GM10248 (cell line): ENCODE results near the gene SIK3.

ENCODE experiments used
- CTCF ChIA-PET: fragments of 300-600 bp; sonication (Branson Sonifier 250); formaldehyde crosslinking; extraction: SDS; loops from one replicate; lab custom pipeline; 2021; ENCODE audit warnings: antibody characterized with exemption; lab: Yijun Ruan, JAX
- POLR2A ChIA-PET: fragments of 350-650 bp; sonication (Branson Sonifier 250); formaldehyde crosslinking; extraction: SDS; loops from one replicate; lab custom pipeline; 2020; ENCODE audit warnings: antibody characterized with exemption; lab: Yijun Ruan, JAX
- DNase-seq: peaks from one replicate; pipeline ENCODE4 v3.0.0; 2012; ENCODE audit errors: extremely low spot score
- CTCF ChIP-seq: IDR thresholded peaks from 2 replicates; pipeline ENCODE4 v1.5.1; 2012; ENCODE audit warnings: mild to moderate bottlenecking, low read depth; ENCODE audit errors: extremely low read depth, missing control alignments, control extremely low read depth

Gene SIK3

GRCh38 chr11:116851626-116852025 lies 246.6 kb downstream of the SIK3 start:
- no peak for DNase-seq
- no peak for TF ChIP-seq CTCF
- POLR2A ChIA-PET: no interaction called here
- CTCF ChIA-PET: interaction anchor here (1.0 to 6.9 kb wide), 7 partner anchors 13 to 330 kb away, joined by 3 to 49 read pairs (median 9); partner anchors contain the start of genes APOA1 and APOA5

GRCh38 chr11:116849486-116849885 lies 248.7 kb downstream of the SIK3 start:
- POLR2A ChIA-PET: no interaction called here
- CTCF ChIA-PET: interaction anchor here (2.0 to 2.4 kb wide), 2 partner anchors 10 to 14 kb away, joined by 4 to 15 read pairs; no protein-coding TSS in a partner anchor
- no peak for DNase-seq
- no peak for TF ChIP-seq CTCF

- TF ChIP-seq CTCF: no peak
- DNase-seq: no peak
- ChIA-PET POLR2A (no interaction called here), CTCF (interaction anchor here (1.4 to 2.4 kb wide), 3 partner anchors 9 to 20 kb away, joined by 4 to 15 read pairs (median 5); no protein-coding TSS in a partner anchor)
These were observed 249.2 kb downstream of the SIK3 start for GRCh38 chr11:116849060-116849459.

GRCh38 chr11:116847612-116848011 lies 250.6 kb downstream of the SIK3 start:
- TF ChIP-seq CTCF: no peak
- POLR2A ChIA-PET: no interaction called here
- DNase-seq: no peak
- CTCF ChIA-PET: interaction anchor here (0.7 to 1.6 kb wide), 3 partner anchors 11 to 57 kb away, joined by 3 to 10 read pairs (median 5); partner anchors contain the start of gene APOA1

- ChIA-PET CTCF (interaction anchor here (1.2 to 2.0 kb wide), 2 partner anchors 8 to 12 kb away, joined by 3 to 15 read pairs; partner anchors contain the start of gene APOA1), POLR2A (no interaction called here)
- TF ChIP-seq CTCF: no peak
- DNase-seq: no peak
These were observed 253.5 kb downstream of the SIK3 start for GRCh38 chr11:116844722-116845121.

GRCh38 chr11:116843661-116844060 lies 254.6 kb downstream of the SIK3 start:
- ChIA-PET POLR2A (no interaction called here), CTCF (no interaction called here)
- no peak for TF ChIP-seq CTCF
- DNase-seq: no peak
